ENCODE results near the gene SEMG1. TPM values are rescaled to one million over a fixed set of nuclear protein-coding genes. Genes with fewer than 3 reads are reported as not detected.
A peak's percentile ranks its signal among the peaks of the same experiment; 100 is the strongest.

The SEMG1 gene
- total RNA-seq, 1 experiment from 2014 or later: 2.1 TPM

GRCh38 chr20:45181639-45182038 lies 25.2 kb upstream of the SEMG1 start (continued):
- TF ChIP-seq AFF4 (CRISPR knock-in tag; IDR thresholded peaks at IDR 0.05; ENCODE audit: borderline replicate concordance): no peak

DNA sequence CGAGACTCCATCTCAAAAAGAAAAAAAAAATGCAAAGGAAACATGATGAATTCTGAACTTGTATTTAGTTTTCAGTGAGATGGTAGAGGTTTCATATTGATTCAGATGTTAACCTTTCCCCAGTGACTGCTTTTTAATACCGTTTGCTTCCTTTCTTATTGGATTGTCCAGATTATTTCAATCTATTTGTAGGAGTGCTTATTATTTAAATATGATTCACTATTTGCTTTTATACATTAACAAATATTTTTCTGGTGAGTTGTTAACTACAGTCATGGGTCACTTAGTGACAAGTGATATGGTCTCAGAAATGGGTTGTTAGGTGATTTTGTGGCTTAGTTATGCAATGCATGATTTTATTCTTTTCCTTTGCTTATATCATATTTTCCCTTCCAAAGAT lies 23.7 kb upstream of the SEMG1 start:
- no peak for TF ChIP-seq KAT7 (CRISPR knock-in tag; IDR thresholded peaks at IDR 0.05; ENCODE audit: borderline replicate concordance)
- no peak for TF ChIP-seq OVOL2 (CRISPR knock-in tag; IDR thresholded peaks at IDR 0.05; ENCODE audit: borderline replicate concordance)
- no peak for TF ChIP-seq MAX (CRISPR knock-in tag; IDR thresholded peaks at IDR 0.05)
- no peak for TF ChIP-seq EMX1 (CRISPR knock-in tag; IDR thresholded peaks at IDR 0.05)
- TF ChIP-seq ZNF396 (CRISPR knock-in tag; IDR thresholded peaks at IDR 0.05; ENCODE audit: borderline replicate concordance): no peak
- no peak for TF ChIP-seq PRRX2 (CRISPR knock-in tag; IDR thresholded peaks at IDR 0.05)
- Mint-ChIP-seq H3K4me3 (no peak overlapping the region), H3K4me1 (no peaks in the 10 kb centered on the region), H3K36me3 (no peaks in the 10 kb centered on the region), H3K27ac (no peak overlapping the region), H3K9me3 (no peaks in the 10 kb centered on the region), H3K27me3 (ENCODE audit: low read depth) (no peaks in the 10 kb centered on the region; the same call in none of the 2 replicates)
- DNase-seq (ENCODE audit: low spot score) (no peak), ATAC-seq (no peak)
- ChIA-PET POLR2A (no interaction called here), CTCF (interaction anchor here (0.8 kb wide), 1 partner anchor 107 kb away, joined by 3 read pairs; no protein-coding TSS in a partner anchor)

- TF ChIP-seq, protein P1, sequence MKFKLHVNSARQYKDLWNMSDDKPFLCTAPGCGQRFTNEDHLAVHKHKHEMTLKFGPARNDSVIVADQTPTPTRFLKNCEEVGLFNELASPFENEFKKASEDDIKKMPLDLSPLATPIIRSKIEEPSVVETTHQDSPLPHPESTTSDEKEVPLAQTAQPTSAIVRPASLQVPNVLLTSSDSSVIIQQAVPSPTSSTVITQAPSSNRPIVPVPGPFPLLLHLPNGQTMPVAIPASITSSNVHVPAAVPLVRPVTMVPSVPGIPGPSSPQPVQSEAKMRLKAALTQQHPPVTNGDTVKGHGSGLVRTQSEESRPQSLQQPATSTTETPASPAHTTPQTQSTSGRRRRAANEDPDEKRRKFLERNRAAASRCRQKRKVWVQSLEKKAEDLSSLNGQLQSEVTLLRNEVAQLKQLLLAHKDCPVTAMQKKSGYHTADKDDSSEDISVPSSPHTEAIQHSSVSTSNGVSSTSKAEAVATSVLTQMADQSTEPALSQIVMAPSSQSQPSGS (CRISPR knock-in tag; IDR thresholded peaks at IDR 0.05; ENCODE audit: borderline replicate concordance, low read depth): no peak
- no peaks in the 10 kb centered on the region for H3K4me1 Mint-ChIP-seq
- DNase-seq (ENCODE audit: low spot score) (no peak), ATAC-seq (peak; percentile 72)
- POLR2A ChIA-PET: no interaction called here
- H3K36me3 Mint-ChIP-seq: no peaks in the 10 kb centered on the region
- H3K27me3 Mint-ChIP-seq (ENCODE audit: low read depth): no peaks in the 10 kb centered on the region; the same call in 1 of the 2 replicates
- H3K27ac Mint-ChIP-seq: no peak overlapping the region
- H3K9me3 Mint-ChIP-seq: no peaks in the 10 kb centered on the region
- CTCF ChIA-PET: interaction anchor here (0.7 to 2.4 kb wide), 6 partner anchors 19 to 144 kb away, joined by 3 to 8 read pairs (median 4); partner anchors contain the start of gene SEMG1
- no peak overlapping the region for H3K4me3 Mint-ChIP-seq
These were observed 19.1 kb upstream of the SEMG1 start for GRCh38 chr20:45187693-45188092.

DNA sequence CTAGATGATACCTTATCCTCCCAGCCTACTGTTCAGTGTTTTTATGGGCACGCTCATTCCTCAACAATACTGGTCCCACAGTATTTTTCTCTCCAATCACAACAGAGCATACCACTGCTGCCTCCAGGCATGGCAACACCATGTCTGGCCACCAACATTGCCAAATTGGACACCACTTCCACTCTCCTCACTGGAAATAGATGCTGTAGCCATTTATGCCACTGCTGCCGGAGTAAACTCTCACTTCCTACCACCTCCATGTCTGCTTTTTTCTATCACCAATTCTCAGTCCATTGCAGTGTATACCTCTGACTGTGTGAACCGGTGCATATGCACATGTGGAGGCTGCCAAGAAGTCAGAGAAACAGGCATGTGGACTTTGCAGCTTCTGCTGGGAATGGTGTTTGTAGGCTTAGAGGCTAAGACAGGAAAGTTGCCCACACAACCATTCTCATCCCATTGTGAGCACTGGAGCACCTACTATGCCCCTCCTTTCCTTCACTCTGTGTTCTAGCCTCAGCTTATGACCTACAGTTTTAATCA lies 17.7 kb upstream of the SEMG1 start:
- ChIA-PET CTCF (interaction anchor here (2.4 kb wide), 1 partner anchor 40 kb away, joined by 8 read pairs; no protein-coding TSS in a partner anchor), POLR2A (no interaction called here)
- H3K27me3 Mint-ChIP-seq (ENCODE audit: low read depth): no peaks in the 10 kb centered on the region; the same call in 1 of the 2 replicates
- no peaks in the 10 kb centered on the region for H3K9me3 Mint-ChIP-seq
- no peak overlapping the region for H3K4me3 Mint-ChIP-seq
- DNase-seq (ENCODE audit: low spot score): no peak
- no peaks in the 10 kb centered on the region for H3K4me1 Mint-ChIP-seq
- no peaks in the 10 kb centered on the region for H3K36me3 Mint-ChIP-seq
- no peak overlapping the region for H3K27ac Mint-ChIP-seq
- ATAC-seq: no peak
- no peak for TF ChIP-seq NFYB (CRISPR knock-in tag; conservative IDR thresholded peaks at IDR 0.05; ENCODE audit: low read depth)
- no peak for TF ChIP-seq ZSCAN18 (CRISPR knock-in tag; IDR thresholded peaks at IDR 0.05)
- no peak for TF ChIP-seq ZNF671 (CRISPR knock-in tag; IDR thresholded peaks at IDR 0.05)
- no peak for TF ChIP-seq EMX1 (CRISPR knock-in tag; IDR thresholded peaks at IDR 0.05)
- TF ChIP-seq, protein P2, sequence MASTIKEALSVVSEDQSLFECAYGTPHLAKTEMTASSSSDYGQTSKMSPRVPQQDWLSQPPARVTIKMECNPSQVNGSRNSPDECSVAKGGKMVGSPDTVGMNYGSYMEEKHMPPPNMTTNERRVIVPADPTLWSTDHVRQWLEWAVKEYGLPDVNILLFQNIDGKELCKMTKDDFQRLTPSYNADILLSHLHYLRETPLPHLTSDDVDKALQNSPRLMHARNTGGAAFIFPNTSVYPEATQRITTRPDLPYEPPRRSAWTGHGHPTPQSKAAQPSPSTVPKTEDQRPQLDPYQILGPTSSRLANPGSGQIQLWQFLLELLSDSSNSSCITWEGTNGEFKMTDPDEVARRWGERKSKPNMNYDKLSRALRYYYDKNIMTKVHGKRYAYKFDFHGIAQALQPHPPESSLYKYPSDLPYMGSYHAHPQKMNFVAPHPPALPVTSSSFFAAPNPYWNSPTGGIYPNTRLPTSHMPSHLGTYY (CRISPR knock-in tag; IDR thresholded peaks at IDR 0.05): no peak
- TF ChIP-seq E2F1 (CRISPR knock-in tag; IDR thresholded peaks at IDR 0.05): no peak
- TF ChIP-seq AR (CRISPR knock-in tag; IDR thresholded peaks at IDR 0.05): no peak
- no peak for TF ChIP-seq ETV6 (CRISPR knock-in tag; IDR thresholded peaks at IDR 0.05)
